HepG2 (cell line): ENCODE measurements around the gene LRRC10B. TPM values are rescaled to one million over a fixed set of nuclear protein-coding genes. Genes with fewer than 3 reads are reported as not detected.

Source experiments
- AGO1 ChIP-seq: fragments of 200-400 bp; formaldehyde crosslinking; IDR thresholded peaks from 2 replicates; pipeline ENCODE4 v1.6.1; 2017; ENCODE audit warnings: mild to moderate bottlenecking, low read depth, low read length, moderate library complexity; ENCODE audit not compliant: poor library complexity, severe bottlenecking
- AHDC1 ChIP-seq: sonication (generic); formaldehyde crosslinking; IDR thresholded peaks from 2 replicates; pipeline ENCODE4 v1.5.1; 2020; ENCODE audit warnings: mild to moderate bottlenecking, missing genetic modification reagents, borderline replicate concordance
- ATF3 ChIP-seq: sonication (generic); formaldehyde crosslinking; IDR thresholded peaks from 2 replicates; pipeline ENCODE4 v1.4.0; 2020; ENCODE audit warnings: missing genetic modification reagents
- BRD4 ChIP-seq: sonication (generic); formaldehyde crosslinking; IDR thresholded peaks from 2 replicates; pipeline ENCODE4 v1.4.0; 2020; ENCODE audit warnings: missing genetic modification reagents
- CENPT ChIP-seq: sonication (generic); formaldehyde crosslinking; IDR thresholded peaks from 2 replicates; pipeline ENCODE4 v1.8.0; 2022; ENCODE audit warnings: low read depth, mild to moderate bottlenecking, moderate library complexity, missing genetic modification reagents
- CERS6 ChIP-seq: sonication (generic); formaldehyde crosslinking; IDR thresholded peaks from 2 replicates; pipeline ENCODE4 v1.5.0; 2020; ENCODE audit warnings: missing genetic modification reagents
- DMAP1 ChIP-seq: IDR thresholded peaks from 2 replicates; pipeline ENCODE4 v1.6.1; 2016
- EP300 ChIP-seq, 3 experiments: sonication (generic) in 1 of 3; formaldehyde crosslinking in 1 of 3; IDR thresholded peaks; 2 replicates each; pipeline versions ENCODE4 v1.5.1 to v1.6.1; 2011 to 2020; ENCODE audit warnings: low read depth in 2 of 3, low read length in 2 of 3, borderline replicate concordance in 1 of 3, improper control_type of control experiment in 1 of 3, mild to moderate bottlenecking in 1 of 3, missing genetic modification reagents in 1 of 3, moderate library complexity in 1 of 3
- GMEB1 ChIP-seq: sonication (generic); formaldehyde crosslinking; IDR thresholded peaks from 2 replicates; pipeline ENCODE4 v1.5.1; 2020; ENCODE audit warnings: missing genetic modification reagents, mild to moderate bottlenecking, borderline replicate concordance
- KLF11 ChIP-seq: IDR thresholded peaks from 2 replicates; pipeline ENCODE4 v1.6.1; 2016; ENCODE audit warnings: missing compliant biosample characterization
- MAX ChIP-seq: IDR thresholded peaks from 2 replicates; pipeline ENCODE4 v1.6.1; 2012; ENCODE audit warnings: inconsistent platforms
- ONECUT2 ChIP-seq: sonication (generic); formaldehyde crosslinking; IDR thresholded peaks from 2 replicates; pipeline ENCODE4 v1.4.0; 2020; ENCODE audit warnings: missing genetic modification reagents
- SETDB1 ChIP-seq: sonication (generic); formaldehyde crosslinking; IDR thresholded peaks from 2 replicates; pipeline ENCODE4 v1.5.1; 2020; ENCODE audit warnings: missing genetic modification reagents, mild to moderate bottlenecking, borderline replicate concordance
- SIX4 ChIP-seq: sonication (generic); formaldehyde crosslinking; IDR thresholded peaks from 2 replicates; pipeline ENCODE4 v1.4.0; 2020; ENCODE audit warnings: missing genetic modification reagents
- ZBTB14 ChIP-seq: sonication (generic); formaldehyde crosslinking; IDR thresholded peaks from 2 replicates; pipeline ENCODE4 v1.4.0; 2020; ENCODE audit warnings: missing genetic modification reagents
- ZNF343 ChIP-seq: sonication (generic); formaldehyde crosslinking; IDR thresholded peaks from 2 replicates; pipeline ENCODE4 v1.4.0; 2020; ENCODE audit warnings: mild to moderate bottlenecking, missing genetic modification reagents
- ZNF510 ChIP-seq: sonication (generic); formaldehyde crosslinking; IDR thresholded peaks from 2 replicates; pipeline ENCODE4 v1.4.0; 2020; ENCODE audit warnings: low read depth, mild to moderate bottlenecking, missing genetic modification reagents
- ZNF572 ChIP-seq: sonication (generic); formaldehyde crosslinking; IDR thresholded peaks from 2 replicates; pipeline ENCODE4 v1.5.1; 2020; ENCODE audit warnings: mild to moderate bottlenecking, missing genetic modification reagents
- polyA plus RNA-seq, 8 experiments: library from polyadenylated mRNA; depleted of rRNA in 3 of 8; stranded (reverse) in 7 of 8; unstranded in 1 of 8; fragments of >200 nt; fragmentation: Illumina TruSeq in 4 of 8; extraction: Trizol in 4 of 8; gene quantifications; 2 replicates each; pipeline versions ENCODE4 v1.2.1 to v1.2.3, GENCODE V29; 2011 to 2016; ENCODE audit warnings: low read depth in 4 of 8, missing spikeins in 1 of 8, mixed read lengths in 1 of 8; ENCODE audit not compliant: insufficient read depth in 1 of 8
- total RNA-seq, 5 experiments: library from RNA; depleted of rRNA; stranded (reverse); fragments of >200 nt; fragmentation: Illumina TruSeq; extraction: Trizol; gene quantifications; 2 replicates each; pipeline ENCODE4 v1.2.3, GENCODE V29; 2016; ENCODE audit warnings: low read depth in 1 of 5

LRRC10B gene
- total and polyA plus RNA-seq, 2 of the 13 experiments (the other 11 are each of a cell fraction or from before 2014, with no cell fraction given): not detected

- TF ChIP-seq AHDC1 (CRISPR knock-in tag) (no peak), KLF11 (CRISPR knock-in tag) (no peak), EP300 (IDR thresholded peaks at IDR 0.05; ENCODE audit: low read depth in 2 of 2, low read length in 2 of 2) (peak; percentile 21 to 67; a peak in 1 of 4 replicates), EP300 (CRISPR knock-in tag; IDR thresholded peaks at IDR 0.05; ENCODE audit: borderline replicate concordance) (no peak), CERS6 (CRISPR knock-in tag) (no peak), SIX4 (CRISPR knock-in tag) (no peak), ONECUT2 (CRISPR knock-in tag) (no peak), AGO1 (no peak), SETDB1 (no peak), GMEB1 (CRISPR knock-in tag) (no peak), DMAP1 (peak; percentile 39; the same call in 1 of the 2 replicates), MAX (peak; percentile 89), ZBTB14 (CRISPR knock-in tag) (no peak), ZNF572 (CRISPR knock-in tag) (no peak), ZNF510 (CRISPR knock-in tag) (no peak), ATF3 (CRISPR knock-in tag) (no peak), CENPT (CRISPR knock-in tag) (no peak), BRD4 (CRISPR knock-in tag) (peak; percentile 66; the same call in 1 of the 2 replicates), ZNF343 (no peak)
These were observed 19.8 kb upstream of the LRRC10B start (continued) for GRCh38 chr11:61488651-61489291.
